Suprapubic skin (tissue), 3 donors: ENCODE data around the gene LILRA5.

Experiments
- EP300 ChIP-seq: sonication (generic); formaldehyde crosslinking; IDR thresholded peaks from one replicate; pipeline ENCODE4 v1.6.1; 2017; ENCODE audit warnings: antibody characterized with exemption
- TF ChIP-seq, protein P1 (sequence below), 2 donors: fragments of 200-600 bp in 1 of 2; fragments of 450-650 bp in 1 of 2; sonication (generic) in 1 of 2; IDR thresholded peaks; one replicate each; pipeline ENCODE4 v1.5.1; 2016 to 2019; ENCODE audit warnings: antibody characterized with exemption in 2 of 2, mild to moderate bottlenecking in 1 of 2, moderate library complexity in 1 of 2

DNA sequence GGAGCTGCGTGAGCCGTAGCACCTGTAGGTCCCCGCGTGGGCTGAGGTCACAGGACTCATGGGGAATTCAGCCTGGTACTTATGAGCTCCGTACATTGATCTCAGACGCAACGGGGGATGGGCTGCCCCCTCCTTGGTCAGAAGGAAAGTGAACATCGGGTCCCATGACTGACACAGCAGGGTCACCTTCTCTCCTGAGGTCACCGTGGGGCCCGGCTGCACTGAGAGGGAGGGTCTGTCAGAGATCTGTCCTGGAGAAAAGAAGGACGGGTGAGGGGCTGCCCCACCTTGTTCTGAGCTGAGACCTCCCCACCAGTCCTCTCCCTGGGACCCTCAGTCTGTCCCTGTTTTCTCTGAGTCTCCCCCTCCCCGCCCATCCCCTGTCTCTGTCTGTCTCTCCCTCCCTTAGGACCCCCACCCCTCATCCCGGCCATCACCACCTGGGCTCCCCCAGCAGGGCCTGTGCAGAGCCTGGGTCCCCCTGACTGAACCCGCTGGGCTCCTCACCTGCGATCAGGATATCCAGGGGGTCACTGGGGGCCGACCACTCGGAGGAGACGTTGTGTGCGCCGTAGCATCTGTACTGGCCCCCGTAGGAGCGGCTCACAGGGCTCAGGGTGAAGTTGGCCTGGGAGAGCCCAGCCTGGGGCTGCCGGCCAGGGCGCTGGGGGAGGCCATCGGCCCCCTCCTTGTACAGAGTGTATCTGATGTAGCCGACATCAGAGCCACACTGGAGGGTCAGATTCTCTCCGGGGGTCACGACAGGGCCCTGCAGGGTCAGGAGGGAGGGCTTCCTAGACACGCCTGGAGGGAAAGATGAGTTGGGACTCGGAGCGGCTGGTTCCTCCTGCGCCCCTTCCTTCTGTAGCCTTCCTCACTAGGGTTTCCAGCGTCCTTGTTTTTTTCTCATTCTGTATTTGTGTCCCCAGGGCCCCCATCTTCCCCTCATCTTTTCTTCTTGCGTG lies 24.2 kb upstream of the LILRA5 start:
- TF ChIP-seq, protein P1, sequence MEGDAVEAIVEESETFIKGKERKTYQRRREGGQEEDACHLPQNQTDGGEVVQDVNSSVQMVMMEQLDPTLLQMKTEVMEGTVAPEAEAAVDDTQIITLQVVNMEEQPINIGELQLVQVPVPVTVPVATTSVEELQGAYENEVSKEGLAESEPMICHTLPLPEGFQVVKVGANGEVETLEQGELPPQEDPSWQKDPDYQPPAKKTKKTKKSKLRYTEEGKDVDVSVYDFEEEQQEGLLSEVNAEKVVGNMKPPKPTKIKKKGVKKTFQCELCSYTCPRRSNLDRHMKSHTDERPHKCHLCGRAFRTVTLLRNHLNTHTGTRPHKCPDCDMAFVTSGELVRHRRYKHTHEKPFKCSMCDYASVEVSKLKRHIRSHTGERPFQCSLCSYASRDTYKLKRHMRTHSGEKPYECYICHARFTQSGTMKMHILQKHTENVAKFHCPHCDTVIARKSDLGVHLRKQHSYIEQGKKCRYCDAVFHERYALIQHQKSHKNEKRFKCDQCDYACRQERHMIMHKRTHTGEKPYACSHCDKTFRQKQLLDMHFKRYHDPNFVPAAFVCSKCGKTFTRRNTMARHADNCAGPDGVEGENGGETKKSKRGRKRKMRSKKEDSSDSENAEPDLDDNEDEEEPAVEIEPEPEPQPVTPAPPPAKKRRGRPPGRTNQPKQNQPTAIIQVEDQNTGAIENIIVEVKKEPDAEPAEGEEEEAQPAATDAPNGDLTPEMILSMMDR (IDR thresholded peaks at IDR 0.05): no peak
- TF ChIP-seq EP300: no peak
